ENCODE results near the gene TMEM86B.

TMEM86B gene

DNA sequence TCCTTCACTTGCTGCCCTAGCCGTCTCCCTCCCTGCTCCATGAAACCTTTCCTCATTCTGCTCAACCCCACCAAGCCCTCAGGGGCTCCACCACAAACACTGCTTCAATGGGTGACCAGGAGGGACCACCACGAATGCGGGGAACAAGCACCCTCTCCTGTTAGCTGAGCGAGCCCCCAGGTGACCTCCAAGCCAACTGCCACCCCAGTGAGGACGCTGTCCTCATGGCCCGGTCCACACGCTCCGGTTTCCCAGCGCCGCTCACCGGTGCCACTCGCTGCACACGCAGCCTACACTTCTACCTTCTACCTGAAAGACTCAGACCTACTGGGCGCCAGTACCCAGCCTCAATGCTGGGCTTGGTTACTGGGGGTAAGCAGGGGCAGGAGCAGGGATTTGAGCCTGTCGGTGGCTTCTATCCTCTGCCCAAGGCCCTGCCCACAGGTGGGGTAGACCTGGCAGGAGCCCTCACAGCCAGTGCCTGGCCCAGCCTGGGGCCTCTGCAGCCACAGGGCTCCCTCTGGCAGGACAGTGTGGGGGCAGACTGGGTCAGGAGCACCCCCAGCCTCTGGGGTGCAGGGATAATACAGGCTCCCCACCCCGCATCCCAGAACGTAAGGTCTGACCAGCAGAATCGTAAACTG is 704 bp upstream of the TMEM86B start:
- TF ChIP-seq, protein P1, sequence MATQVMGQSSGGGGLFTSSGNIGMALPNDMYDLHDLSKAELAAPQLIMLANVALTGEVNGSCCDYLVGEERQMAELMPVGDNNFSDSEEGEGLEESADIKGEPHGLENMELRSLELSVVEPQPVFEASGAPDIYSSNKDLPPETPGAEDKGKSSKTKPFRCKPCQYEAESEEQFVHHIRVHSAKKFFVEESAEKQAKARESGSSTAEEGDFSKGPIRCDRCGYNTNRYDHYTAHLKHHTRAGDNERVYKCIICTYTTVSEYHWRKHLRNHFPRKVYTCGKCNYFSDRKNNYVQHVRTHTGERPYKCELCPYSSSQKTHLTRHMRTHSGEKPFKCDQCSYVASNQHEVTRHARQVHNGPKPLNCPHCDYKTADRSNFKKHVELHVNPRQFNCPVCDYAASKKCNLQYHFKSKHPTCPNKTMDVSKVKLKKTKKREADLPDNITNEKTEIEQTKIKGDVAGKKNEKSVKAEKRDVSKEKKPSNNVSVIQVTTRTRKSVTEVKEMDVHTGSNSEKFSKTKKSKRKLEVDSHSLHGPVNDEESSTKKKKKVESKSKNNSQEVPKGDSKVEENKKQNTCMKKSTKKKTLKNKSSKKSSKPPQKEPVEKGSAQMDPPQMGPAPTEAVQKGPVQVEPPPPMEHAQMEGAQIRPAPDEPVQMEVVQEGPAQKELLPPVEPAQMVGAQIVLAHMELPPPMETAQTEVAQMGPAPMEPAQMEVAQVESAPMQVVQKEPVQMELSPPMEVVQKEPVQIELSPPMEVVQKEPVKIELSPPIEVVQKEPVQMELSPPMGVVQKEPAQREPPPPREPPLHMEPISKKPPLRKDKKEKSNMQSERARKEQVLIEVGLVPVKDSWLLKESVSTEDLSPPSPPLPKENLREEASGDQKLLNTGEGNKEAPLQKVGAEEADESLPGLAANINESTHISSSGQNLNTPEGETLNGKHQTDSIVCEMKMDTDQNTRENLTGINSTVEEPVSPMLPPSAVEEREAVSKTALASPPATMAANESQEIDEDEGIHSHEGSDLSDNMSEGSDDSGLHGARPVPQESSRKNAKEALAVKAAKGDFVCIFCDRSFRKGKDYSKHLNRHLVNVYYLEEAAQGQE (IDR thresholded peaks at IDR 0.05; ENCODE audit: low read depth), result no peak
- TF ChIP-seq, protein P2, sequence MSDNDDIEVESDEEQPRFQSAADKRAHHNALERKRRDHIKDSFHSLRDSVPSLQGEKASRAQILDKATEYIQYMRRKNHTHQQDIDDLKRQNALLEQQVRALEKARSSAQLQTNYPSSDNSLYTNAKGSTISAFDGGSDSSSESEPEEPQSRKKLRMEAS (IDR thresholded peaks at IDR 0.05), result no peak
- TF ChIP-seq TAF1 (IDR thresholded peaks at IDR 0.05; ENCODE audit: low read depth) (no peak), EP300 (IDR thresholded peaks at IDR 0.05; ENCODE audit: borderline replicate concordance) (no peak), RAD21 (IDR thresholded peaks at IDR 0.05; ENCODE audit: low read depth) (no peak), FOXM1 (IDR thresholded peaks at IDR 0.05; ENCODE audit: borderline replicate concordance, low read depth) (no peak), EGR1 (IDR thresholded peaks at IDR 0.05) (no peak), CREB1 (IDR thresholded peaks at IDR 0.05; ENCODE audit: low read depth) (no peak), ZBTB7A (IDR thresholded peaks at IDR 0.05; ENCODE audit: low read depth) (no peak), TCF12 (IDR thresholded peaks at IDR 0.05; ENCODE audit: low read depth) (no peak), YY1 (IDR thresholded peaks at IDR 0.05; ENCODE audit: low read depth) (no peak), TEAD4 (IDR thresholded peaks at IDR 0.05) (no peak), NFIC (IDR thresholded peaks at IDR 0.05) (no peak), CEBPB (IDR thresholded peaks at IDR 0.05) (no peak)
- TF ChIP-seq, protein P3, sequence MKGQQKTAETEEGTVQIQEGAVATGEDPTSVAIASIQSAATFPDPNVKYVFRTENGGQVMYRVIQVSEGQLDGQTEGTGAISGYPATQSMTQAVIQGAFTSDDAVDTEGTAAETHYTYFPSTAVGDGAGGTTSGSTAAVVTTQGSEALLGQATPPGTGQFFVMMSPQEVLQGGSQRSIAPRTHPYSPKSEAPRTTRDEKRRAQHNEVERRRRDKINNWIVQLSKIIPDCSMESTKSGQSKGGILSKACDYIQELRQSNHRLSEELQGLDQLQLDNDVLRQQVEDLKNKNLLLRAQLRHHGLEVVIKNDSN (IDR thresholded peaks at IDR 0.05), result no peak

DNA sequence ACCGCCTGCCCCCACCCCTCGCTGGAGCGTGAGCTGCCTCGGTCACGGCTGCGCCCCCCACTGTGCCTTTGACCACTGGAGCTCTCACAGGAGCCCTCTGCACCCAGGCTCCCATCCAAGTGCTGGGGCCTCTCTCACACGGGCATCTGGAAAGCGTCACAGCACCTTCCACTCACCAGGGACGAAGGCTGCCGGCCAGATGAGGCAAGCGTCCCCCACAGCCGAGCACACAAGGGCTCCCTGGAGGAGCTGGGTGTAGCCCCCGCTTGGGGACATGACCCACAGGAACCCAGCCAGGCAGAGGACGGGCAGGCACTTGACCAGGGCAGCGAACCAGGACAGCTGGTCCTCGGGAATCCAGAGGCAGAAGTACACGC is 560 bp downstream of the TMEM86B start:
- no peak for TF ChIP-seq YY1 (IDR thresholded peaks at IDR 0.05; ENCODE audit: low read depth)
- no peak for TF ChIP-seq EGR1 (IDR thresholded peaks at IDR 0.05)
- no peak for TF ChIP-seq TAF1 (IDR thresholded peaks at IDR 0.05; ENCODE audit: low read depth)
- TF ChIP-seq, protein P2 (IDR thresholded peaks at IDR 0.05), result no peak
- no peak for TF ChIP-seq CEBPB (IDR thresholded peaks at IDR 0.05)
- TF ChIP-seq, protein P3 (IDR thresholded peaks at IDR 0.05), result no peak
- no peak for TF ChIP-seq NFIC (IDR thresholded peaks at IDR 0.05)
- no peak for TF ChIP-seq TEAD4 (IDR thresholded peaks at IDR 0.05)
- no peak for TF ChIP-seq EP300 (IDR thresholded peaks at IDR 0.05; ENCODE audit: borderline replicate concordance)
- TF ChIP-seq TCF12 (IDR thresholded peaks at IDR 0.05; ENCODE audit: low read depth), result no peak
- no peak for TF ChIP-seq RAD21 (IDR thresholded peaks at IDR 0.05; ENCODE audit: low read depth)
- TF ChIP-seq, protein P1 (IDR thresholded peaks at IDR 0.05; ENCODE audit: low read depth), result no peak
- TF ChIP-seq ZBTB7A (IDR thresholded peaks at IDR 0.05; ENCODE audit: low read depth), result no peak
- no peak for TF ChIP-seq FOXM1 (IDR thresholded peaks at IDR 0.05; ENCODE audit: borderline replicate concordance, low read depth)
- TF ChIP-seq CREB1 (IDR thresholded peaks at IDR 0.05; ENCODE audit: low read depth), result no peak

DNA sequence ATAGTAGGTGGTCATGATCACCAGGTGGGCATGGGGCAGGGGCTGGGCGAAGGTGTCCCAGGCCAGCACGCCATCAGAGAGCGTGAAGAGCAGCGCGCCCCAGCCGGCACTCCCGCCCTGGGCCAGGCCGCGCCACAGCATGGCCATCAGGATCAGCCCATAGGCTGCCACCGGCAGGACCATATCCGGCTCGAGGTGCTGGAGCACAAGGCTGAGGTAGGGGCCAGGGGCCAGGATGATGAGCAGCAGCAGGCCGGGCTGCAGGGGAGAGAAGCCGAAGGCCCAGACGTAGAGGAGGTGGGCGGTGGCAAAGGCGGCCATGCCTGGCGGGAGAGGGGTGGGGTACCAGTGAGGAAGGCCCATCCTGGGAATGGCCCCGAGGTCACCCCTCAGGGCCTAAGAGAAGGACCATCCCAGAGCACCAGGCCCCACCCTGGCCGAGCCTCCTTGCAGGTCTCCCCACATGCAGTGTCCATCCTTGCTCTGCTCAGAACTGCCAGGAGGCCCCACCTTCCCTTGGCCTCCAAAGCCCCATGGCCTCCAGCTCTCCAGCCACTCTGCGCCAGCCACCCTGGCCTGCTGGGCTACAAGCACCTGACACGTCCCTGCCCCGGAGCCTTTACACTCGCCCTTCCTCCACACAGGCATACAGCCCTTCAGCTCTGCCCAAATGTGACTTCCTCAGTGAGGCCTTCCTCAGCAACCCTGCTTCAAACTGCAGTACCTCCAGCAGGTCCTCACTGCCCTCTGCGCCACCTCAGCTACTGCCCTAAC is 1.1 kb downstream of the TMEM86B start:
- TF ChIP-seq FOXM1 (IDR thresholded peaks at IDR 0.05; ENCODE audit: borderline replicate concordance, low read depth), result no peak
- no peak for TF ChIP-seq EGR1 (IDR thresholded peaks at IDR 0.05)
- TF ChIP-seq TAF1 (IDR thresholded peaks at IDR 0.05; ENCODE audit: low read depth), result no peak
- TF ChIP-seq, protein P2 (IDR thresholded peaks at IDR 0.05), result no peak
- TF ChIP-seq, protein P1 (IDR thresholded peaks at IDR 0.05; ENCODE audit: low read depth), result no peak
- no peak for TF ChIP-seq EP300 (IDR thresholded peaks at IDR 0.05; ENCODE audit: borderline replicate concordance)
- TF ChIP-seq, protein P3 (IDR thresholded peaks at IDR 0.05), result no peak
- no peak for TF ChIP-seq CEBPB (IDR thresholded peaks at IDR 0.05)
- no peak for TF ChIP-seq CREB1 (IDR thresholded peaks at IDR 0.05; ENCODE audit: low read depth)
- no peak for TF ChIP-seq RAD21 (IDR thresholded peaks at IDR 0.05; ENCODE audit: low read depth)
- TF ChIP-seq YY1 (IDR thresholded peaks at IDR 0.05; ENCODE audit: low read depth), result no peak
- no peak for TF ChIP-seq TCF12 (IDR thresholded peaks at IDR 0.05; ENCODE audit: low read depth)
- TF ChIP-seq ZBTB7A (IDR thresholded peaks at IDR 0.05; ENCODE audit: low read depth), result no peak
- no peak for TF ChIP-seq TEAD4 (IDR thresholded peaks at IDR 0.05)

All from Ishikawa (cell line).